Measurements from ENCODE around the gene C14orf132.

DNA sequence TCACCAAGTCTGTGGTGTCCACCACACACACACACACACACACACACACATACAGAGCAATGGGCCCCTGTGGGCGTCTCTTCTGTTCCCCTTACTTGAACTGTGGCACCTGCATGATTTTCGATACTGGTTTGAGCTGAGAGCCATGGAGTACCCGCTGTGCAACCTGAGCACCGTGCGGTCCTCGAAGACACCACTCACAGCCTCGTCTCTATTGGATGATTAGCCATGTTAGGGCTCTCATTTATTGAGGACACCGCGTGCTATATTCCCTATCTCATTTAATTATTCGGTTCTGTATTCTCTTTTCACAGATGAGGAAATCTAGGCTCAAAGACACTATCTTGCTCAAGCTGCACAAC, 623 bp upstream of the C14orf132 start:
- TF ChIP-seq, protein P1, sequence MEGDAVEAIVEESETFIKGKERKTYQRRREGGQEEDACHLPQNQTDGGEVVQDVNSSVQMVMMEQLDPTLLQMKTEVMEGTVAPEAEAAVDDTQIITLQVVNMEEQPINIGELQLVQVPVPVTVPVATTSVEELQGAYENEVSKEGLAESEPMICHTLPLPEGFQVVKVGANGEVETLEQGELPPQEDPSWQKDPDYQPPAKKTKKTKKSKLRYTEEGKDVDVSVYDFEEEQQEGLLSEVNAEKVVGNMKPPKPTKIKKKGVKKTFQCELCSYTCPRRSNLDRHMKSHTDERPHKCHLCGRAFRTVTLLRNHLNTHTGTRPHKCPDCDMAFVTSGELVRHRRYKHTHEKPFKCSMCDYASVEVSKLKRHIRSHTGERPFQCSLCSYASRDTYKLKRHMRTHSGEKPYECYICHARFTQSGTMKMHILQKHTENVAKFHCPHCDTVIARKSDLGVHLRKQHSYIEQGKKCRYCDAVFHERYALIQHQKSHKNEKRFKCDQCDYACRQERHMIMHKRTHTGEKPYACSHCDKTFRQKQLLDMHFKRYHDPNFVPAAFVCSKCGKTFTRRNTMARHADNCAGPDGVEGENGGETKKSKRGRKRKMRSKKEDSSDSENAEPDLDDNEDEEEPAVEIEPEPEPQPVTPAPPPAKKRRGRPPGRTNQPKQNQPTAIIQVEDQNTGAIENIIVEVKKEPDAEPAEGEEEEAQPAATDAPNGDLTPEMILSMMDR (optimal IDR thresholded peaks at IDR 0.05 in 1 of 3, IDR thresholded peaks at IDR 0.05 in 1 of 3, conservative IDR thresholded peaks at IDR 0.05 in 1 of 3; ENCODE audit: extremely low read depth in 1 of 3, insufficient read depth in 2 of 3, low read length in 3 of 3): no peak
- TF ChIP-seq EZH2 (IDR thresholded peaks at IDR 0.05; ENCODE audit: low read length): no peak

Data from keratinocyte (primary cell).